Liver (tissue), 9 donors: ENCODE data around the gene CADPS. TPM values are rescaled to one million over a fixed set of nuclear protein-coding genes. Genes with fewer than 3 reads are reported as not detected.

Experiments
- DNase-seq: peaks from one replicate; pipeline ENCODE4 v3.0.0-alpha.2; 2017; ENCODE audit warnings: low spot score
- H3K27ac ChIP-seq, 2 donors: one replicate each; pipeline ENCODE4 v1.7.0; 2013; ENCODE audit warnings: inconsistent platforms in 2 of 2, low read length in 2 of 2, control low read depth in 1 of 2, low read depth in 1 of 2, mild to moderate bottlenecking in 1 of 2
- H3K27me3 ChIP-seq, 4 donors: one replicate each; pipeline versions ENCODE4 v1.6.1 to v1.7.0; 2013; ENCODE audit warnings: low read length in 3 of 4, inconsistent platforms in 1 of 4, mild to moderate bottlenecking in 1 of 4, moderate library complexity in 1 of 4; ENCODE audit not compliant: control insufficient read depth in 4 of 4, insufficient read depth in 4 of 4
- H3K36me3 ChIP-seq, 4 donors: one replicate each; pipeline versions ENCODE4 v1.6.1 to v1.7.0; 2013; ENCODE audit warnings: low read length in 3 of 4, mild to moderate bottlenecking in 3 of 4, low read depth in 1 of 4, moderate library complexity in 1 of 4; ENCODE audit not compliant: control insufficient read depth in 4 of 4, insufficient read depth in 3 of 4
- H3K4me1 ChIP-seq, 4 donors: one replicate each; pipeline versions ENCODE4 v1.6.1 to v1.7.0; 2013; ENCODE audit warnings: low read length in 3 of 4, mild to moderate bottlenecking in 3 of 4, moderate library complexity in 1 of 4; ENCODE audit not compliant: control insufficient read depth in 4 of 4, insufficient read depth in 4 of 4
- H3K4me3 ChIP-seq, 3 donors: one replicate each; pipeline versions ENCODE4 v1.6.1 to v1.7.0; 2013; ENCODE audit warnings: low read length in 3 of 3, control low read depth in 1 of 3, low read depth in 1 of 3, mild to moderate bottlenecking in 1 of 3
- H3K9ac ChIP-seq, 2 donors: one replicate each; pipeline ENCODE4 v1.7.0; 2013; ENCODE audit warnings: low read length in 2 of 2, mild to moderate bottlenecking in 2 of 2, moderate library complexity in 2 of 2, control low read depth in 1 of 2, low read depth in 1 of 2
- H3K9me3 ChIP-seq, 4 donors: one replicate each; pipeline versions ENCODE4 v1.6.1 to v1.7.0; 2013; ENCODE audit warnings: low read length in 3 of 4; ENCODE audit not compliant: control insufficient read depth in 4 of 4
- ATF3 ChIP-seq: IDR thresholded peaks from 2 replicates; pipeline ENCODE4 v1.6.1; 2016; ENCODE audit warnings: antibody characterized with exemption
- CTCF ChIP-seq: fragments of 150-350 bp; IDR thresholded peaks from 2 replicates; pipeline ENCODE4 v1.5.1; 2017; ENCODE audit warnings: improper control_type of control experiment, low read depth, low read length; ENCODE audit not compliant: missing input control
- EGR1 ChIP-seq, 2 donors: IDR thresholded peaks; 2 replicates each; pipeline ENCODE4 v1.6.1; 2016 to 2018; ENCODE audit warnings: antibody characterized with exemption in 2 of 2, low read depth in 2 of 2
- FOXA1 ChIP-seq: IDR thresholded peaks from 2 replicates; pipeline ENCODE4 v1.6.1; 2016; ENCODE audit warnings: antibody characterized with exemption
- FOXA2 ChIP-seq: IDR thresholded peaks from 2 replicates; pipeline ENCODE4 v1.6.1; 2016; ENCODE audit warnings: antibody characterized with exemption
- GABPA ChIP-seq, 2 donors: IDR thresholded peaks in 1 of 2; conservative IDR thresholded peaks in 1 of 2; 2 replicates each; pipeline ENCODE4 v1.6.1; 2016; ENCODE audit warnings: antibody characterized with exemption in 2 of 2, mild to moderate bottlenecking in 1 of 2, moderate library complexity in 1 of 2
- HNF4A ChIP-seq, 2 donors: conservative IDR thresholded peaks; 2 replicates each; pipeline ENCODE4 v1.6.1; 2016; ENCODE audit warnings: antibody characterized with exemption in 2 of 2, mild to moderate bottlenecking in 2 of 2
- HNF4G ChIP-seq: IDR thresholded peaks from 2 replicates; pipeline ENCODE4 v1.6.1; 2016; ENCODE audit warnings: antibody characterized with exemption
- JUND ChIP-seq, 2 donors: IDR thresholded peaks; 2 replicates each; pipeline ENCODE4 v1.6.1; 2016; ENCODE audit warnings: antibody characterized with exemption in 2 of 2
- NR2F2 ChIP-seq: IDR thresholded peaks from 2 replicates; pipeline ENCODE4 v1.6.1; 2016; ENCODE audit warnings: antibody characterized with exemption
- RAD21 ChIP-seq, 2 donors: IDR thresholded peaks; 2 replicates each; pipeline ENCODE4 v1.6.1; 2016; ENCODE audit warnings: antibody characterized with exemption in 2 of 2, mild to moderate bottlenecking in 2 of 2
- RXRA ChIP-seq, 2 donors: IDR thresholded peaks; 2 replicates each; pipeline ENCODE4 v1.6.1; 2017 to 2018; ENCODE audit warnings: antibody characterized with exemption in 2 of 2, mild to moderate bottlenecking in 1 of 2
- SP1 ChIP-seq: IDR thresholded peaks from 2 replicates; pipeline ENCODE4 v1.6.1; 2018; ENCODE audit warnings: antibody characterized with exemption, mild to moderate bottlenecking
- TAF1 ChIP-seq: conservative IDR thresholded peaks from 2 replicates; pipeline ENCODE4 v1.6.1; 2016; ENCODE audit warnings: antibody characterized with exemption, mild to moderate bottlenecking
- YY1 ChIP-seq: IDR thresholded peaks from 2 replicates; pipeline ENCODE4 v1.6.1; 2016; ENCODE audit warnings: antibody characterized with exemption, mild to moderate bottlenecking
- WGBS: extraction: QIAGEN DNeasy Blood & Tissue Kit; methylation state at CpG from one replicate; pipeline ENCODE4 v1.1.7; 2013; 5-methylcytosine and 5-hydroxymethylcytosine counted together
- polyA plus RNA-seq, 2 donors: library from polyadenylated mRNA; stranded (reverse) in 1 of 2; unstranded in 1 of 2; fragments of 200-250 nt in 1 of 2; fragments of >200 nt in 1 of 2; fragmentation: Nextera tagmentation in 1 of 2; extraction: Ambion mirVana in 1 of 2; gene quantifications; one replicate each; pipeline versions ENCODE4 v1.2.1 to v1.2.3, GENCODE V29; 2013 to 2015
- total RNA-seq, 2 donors: library from RNA; depleted of rRNA; stranded (reverse); fragments of >200 nt; gene quantifications; one replicate each; pipeline ENCODE4 v1.2.3, GENCODE V29; 2014
- TF ChIP-seq, protein P1 (sequence below): IDR thresholded peaks from 2 replicates; pipeline ENCODE4 v1.6.1; 2016; ENCODE audit warnings: antibody characterized with exemption
- TF ChIP-seq, protein P2 (sequence below): IDR thresholded peaks from 2 replicates; pipeline ENCODE4 v1.6.1; 2016; ENCODE audit warnings: antibody characterized with exemption
- TF ChIP-seq, protein P3 (sequence below): IDR thresholded peaks from 2 replicates; pipeline ENCODE4 v1.6.1; 2016; ENCODE audit warnings: antibody characterized with exemption, mild to moderate bottlenecking
- donor health status: healthy.
- donor health status: healthy.
- donor health status: healthy.
- donor health status: healthy.
- donor health status: healthy.

CADPS gene
- total and polyA plus RNA-seq, 4 donors = 0.05 to 0.37 (median 0.17) TPM; not detected in 1

DNA sequence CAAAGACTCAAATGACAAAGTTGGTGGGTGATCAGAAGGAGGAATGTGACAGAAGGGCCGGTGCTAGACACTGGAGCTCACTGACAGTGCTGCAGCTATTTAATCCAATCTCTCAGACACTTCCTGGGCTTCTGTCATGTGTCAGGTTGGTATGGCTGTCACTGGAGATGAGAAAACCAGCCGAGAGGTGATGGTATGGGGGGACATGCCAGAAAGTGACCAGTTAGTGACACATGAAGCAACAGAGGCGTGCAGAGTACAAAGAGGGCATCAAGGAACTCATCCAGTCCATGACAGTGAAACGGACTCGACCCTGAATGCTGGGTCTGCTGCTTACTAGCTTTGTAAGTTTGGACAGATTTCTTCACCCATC, 219.5 kb downstream of the CADPS start:
- WGBS = 65% methylated on average over 5 of the region's 5 CpGs
- Histone ChIP-seq H3K9me3 (no peaks in the 10 kb centered on the region), H3K4me3 (no peak overlapping the region), H3K27ac (no peak overlapping the region), H3K9ac (no peak overlapping the region), H3K27me3 (no peaks in the 10 kb centered on the region), H3K36me3 (no peaks in the 10 kb centered on the region), H3K4me1 (no peaks in the 10 kb centered on the region)
- no peak for DNase-seq
- TF ChIP-seq, protein P1, sequence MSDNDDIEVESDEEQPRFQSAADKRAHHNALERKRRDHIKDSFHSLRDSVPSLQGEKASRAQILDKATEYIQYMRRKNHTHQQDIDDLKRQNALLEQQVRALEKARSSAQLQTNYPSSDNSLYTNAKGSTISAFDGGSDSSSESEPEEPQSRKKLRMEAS = no peak
- TF ChIP-seq EGR1 (IDR thresholded peaks at IDR 0.05; ENCODE audit: low read depth in 2 of 2) (no peak), ATF3 (no peak), CTCF (no peak), YY1 (no peak), RAD21 (IDR thresholded peaks at IDR 0.05) (no peak), TAF1 (no peak), RXRA (IDR thresholded peaks at IDR 0.05) (no peak), JUND (IDR thresholded peaks at IDR 0.05) (no peak), HNF4G (no peak), FOXA1 (no peak), HNF4A (conservative IDR thresholded peaks at IDR 0.05) (no peak), NR2F2 (no peak), SP1 (no peak), FOXA2 (no peak), GABPA (IDR thresholded peaks at IDR 0.05 in 1 of 2, conservative IDR thresholded peaks at IDR 0.05 in 1 of 2) (no peak)
- TF ChIP-seq, protein P2, sequence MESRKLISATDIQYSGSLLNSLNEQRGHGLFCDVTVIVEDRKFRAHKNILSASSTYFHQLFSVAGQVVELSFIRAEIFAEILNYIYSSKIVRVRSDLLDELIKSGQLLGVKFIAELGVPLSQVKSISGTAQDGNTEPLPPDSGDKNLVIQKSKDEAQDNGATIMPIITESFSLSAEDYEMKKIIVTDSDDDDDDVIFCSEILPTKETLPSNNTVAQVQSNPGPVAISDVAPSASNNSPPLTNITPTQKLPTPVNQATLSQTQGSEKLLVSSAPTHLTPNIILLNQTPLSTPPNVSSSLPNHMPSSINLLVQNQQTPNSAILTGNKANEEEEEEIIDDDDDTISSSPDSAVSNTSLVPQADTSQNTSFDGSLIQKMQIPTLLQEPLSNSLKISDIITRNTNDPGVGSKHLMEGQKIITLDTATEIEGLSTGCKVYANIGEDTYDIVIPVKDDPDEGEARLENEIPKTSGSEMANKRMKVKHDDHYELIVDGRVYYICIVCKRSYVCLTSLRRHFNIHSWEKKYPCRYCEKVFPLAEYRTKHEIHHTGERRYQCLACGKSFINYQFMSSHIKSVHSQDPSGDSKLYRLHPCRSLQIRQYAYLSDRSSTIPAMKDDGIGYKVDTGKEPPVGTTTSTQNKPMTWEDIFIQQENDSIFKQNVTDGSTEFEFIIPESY = no peak
- TF ChIP-seq, protein P3, sequence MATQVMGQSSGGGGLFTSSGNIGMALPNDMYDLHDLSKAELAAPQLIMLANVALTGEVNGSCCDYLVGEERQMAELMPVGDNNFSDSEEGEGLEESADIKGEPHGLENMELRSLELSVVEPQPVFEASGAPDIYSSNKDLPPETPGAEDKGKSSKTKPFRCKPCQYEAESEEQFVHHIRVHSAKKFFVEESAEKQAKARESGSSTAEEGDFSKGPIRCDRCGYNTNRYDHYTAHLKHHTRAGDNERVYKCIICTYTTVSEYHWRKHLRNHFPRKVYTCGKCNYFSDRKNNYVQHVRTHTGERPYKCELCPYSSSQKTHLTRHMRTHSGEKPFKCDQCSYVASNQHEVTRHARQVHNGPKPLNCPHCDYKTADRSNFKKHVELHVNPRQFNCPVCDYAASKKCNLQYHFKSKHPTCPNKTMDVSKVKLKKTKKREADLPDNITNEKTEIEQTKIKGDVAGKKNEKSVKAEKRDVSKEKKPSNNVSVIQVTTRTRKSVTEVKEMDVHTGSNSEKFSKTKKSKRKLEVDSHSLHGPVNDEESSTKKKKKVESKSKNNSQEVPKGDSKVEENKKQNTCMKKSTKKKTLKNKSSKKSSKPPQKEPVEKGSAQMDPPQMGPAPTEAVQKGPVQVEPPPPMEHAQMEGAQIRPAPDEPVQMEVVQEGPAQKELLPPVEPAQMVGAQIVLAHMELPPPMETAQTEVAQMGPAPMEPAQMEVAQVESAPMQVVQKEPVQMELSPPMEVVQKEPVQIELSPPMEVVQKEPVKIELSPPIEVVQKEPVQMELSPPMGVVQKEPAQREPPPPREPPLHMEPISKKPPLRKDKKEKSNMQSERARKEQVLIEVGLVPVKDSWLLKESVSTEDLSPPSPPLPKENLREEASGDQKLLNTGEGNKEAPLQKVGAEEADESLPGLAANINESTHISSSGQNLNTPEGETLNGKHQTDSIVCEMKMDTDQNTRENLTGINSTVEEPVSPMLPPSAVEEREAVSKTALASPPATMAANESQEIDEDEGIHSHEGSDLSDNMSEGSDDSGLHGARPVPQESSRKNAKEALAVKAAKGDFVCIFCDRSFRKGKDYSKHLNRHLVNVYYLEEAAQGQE = no peak
